NCI-H146 treated with DMSO at 0.1 percent for 48 hours (cell line): ENCODE measurements around the gene NALF2.
A peak's percentile ranks its signal among the peaks of the same experiment; 100 is the strongest.

Experiments used
- DNase-seq: peaks from one replicate; lab custom pipeline; 2025; ENCODE audit not compliant: unreplicated experiment; lab: John Stamatoyannopoulos, UW

The NALF2 gene

DNA sequence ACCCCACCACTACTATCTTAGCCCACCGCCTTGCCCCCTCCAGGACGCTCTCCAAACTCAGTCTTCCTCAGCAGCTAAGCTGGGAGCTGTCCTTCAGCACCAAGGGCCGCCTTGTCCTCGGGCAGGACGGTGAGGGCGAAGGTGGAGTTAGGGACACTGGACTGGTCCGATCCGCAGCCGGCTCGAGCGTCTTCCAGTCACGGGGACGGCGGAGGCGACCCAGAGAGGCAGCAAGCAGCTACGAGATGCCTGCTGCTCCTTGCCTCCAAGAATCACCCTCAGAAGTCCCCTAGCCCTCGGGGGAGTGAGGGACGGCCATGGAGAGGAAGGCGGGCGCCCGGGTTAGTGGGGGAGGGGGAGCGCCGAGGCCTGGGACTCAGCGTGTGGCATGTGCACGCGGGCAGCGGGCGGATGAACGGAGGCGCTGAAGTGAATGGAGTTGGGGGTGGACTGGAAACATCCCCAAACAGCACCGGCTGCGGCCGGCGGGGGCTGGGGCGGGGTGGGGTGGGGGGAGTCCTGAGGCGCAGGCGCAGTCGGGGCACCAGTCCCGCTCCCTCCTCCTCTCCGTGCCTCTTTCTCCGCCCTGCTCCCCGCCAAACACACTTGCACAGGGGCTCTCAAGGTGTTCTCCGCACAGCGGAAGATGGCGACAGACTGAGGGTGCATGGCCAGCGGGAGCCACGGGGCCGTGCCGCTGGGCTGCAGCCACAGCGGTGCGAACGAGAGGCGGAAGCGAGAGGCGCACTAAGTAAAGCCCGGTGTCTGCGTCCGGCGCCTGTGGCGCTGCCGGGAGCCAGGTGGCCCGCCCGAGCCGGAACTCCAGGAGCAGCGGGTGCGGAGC, at the start of gene NALF2:
NALF2 (plus strand) TSS at position 545 of the 844 bp plus-strand sequence. CDS start 957 bp downstream, outside the sequence.
- DNase-seq: peak; percentile 62

DNA sequence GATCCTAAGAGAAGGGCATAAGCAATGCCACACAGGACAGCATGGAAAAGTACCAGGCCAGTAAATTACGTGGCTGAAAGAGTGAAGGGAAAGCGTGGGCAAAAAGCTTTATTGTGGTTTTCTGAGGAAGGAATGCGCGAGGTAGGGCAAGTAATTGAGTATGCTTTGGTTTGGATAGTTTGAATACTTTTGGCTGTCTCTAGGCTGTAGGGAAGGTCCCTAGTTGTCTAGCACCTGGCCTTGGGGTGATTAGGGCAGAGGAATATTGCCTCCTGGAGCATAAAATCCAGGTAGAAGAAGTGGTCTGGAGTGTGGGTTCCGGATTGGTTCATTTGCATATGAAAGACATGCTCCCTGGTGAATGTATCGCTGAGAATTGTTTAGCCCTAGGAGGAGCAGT, 46.4 kb upstream of the NALF2 start:
- no peak for DNase-seq

DNA sequence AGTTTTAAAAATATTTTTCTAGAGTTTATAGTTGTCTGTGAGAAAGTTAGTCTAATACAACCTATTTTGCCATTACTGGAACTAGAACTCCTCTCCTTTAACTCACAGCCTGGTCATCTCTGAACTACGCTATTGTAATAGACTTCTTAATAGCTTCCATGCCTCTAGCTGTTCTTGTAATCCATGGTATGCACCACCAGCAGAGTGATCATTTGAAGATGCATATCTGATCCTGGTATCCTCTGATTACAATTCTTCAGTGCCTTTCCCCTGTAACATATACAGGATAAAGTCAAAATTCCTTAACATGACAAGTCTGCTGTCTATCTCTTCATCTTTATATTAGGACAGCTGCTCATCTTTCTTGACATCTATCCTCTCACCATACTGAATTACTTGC, 37.6 kb upstream of the NALF2 start:
- no peak for DNase-seq

DNA sequence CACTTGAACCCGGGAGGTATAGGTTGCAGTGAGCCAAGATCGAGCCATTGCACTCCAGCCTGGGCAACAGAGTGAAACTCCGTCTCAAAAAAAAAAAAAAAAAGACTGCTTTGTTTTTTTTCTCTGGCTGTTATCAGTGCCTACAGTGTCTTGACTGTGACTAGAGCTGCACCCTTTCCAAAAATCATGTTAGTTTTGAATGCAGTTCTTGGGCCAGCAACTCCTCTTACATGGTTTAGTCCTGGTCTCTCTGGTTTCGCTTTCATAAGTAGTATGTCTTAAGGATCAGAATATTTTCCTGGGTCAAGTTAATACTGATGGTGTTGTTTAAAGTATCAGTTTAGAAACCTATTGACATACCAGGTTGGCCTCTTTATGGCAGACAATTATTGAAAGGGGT, 34.2 kb upstream of the NALF2 start:
- no peak for DNase-seq

DNA sequence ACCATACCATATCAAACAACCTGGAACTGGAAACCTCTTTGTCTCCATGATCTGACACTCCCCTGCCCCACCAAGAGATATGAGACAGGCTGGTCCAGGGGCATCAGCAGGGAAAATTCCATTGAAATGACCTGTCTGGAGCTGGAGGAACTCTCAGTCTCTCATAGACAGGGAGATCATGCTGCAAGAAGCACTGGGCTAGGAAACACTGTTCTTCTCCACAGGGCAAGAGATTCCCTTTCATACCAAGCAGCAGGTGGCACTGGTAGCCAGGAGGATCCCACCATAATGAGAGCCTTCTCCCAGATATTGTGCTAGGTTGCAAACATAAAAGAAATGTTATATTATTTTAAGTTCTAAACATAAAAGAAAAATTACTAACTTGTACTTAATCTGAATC, 14.5 kb upstream of the NALF2 start:
- no peak for DNase-seq

DNA sequence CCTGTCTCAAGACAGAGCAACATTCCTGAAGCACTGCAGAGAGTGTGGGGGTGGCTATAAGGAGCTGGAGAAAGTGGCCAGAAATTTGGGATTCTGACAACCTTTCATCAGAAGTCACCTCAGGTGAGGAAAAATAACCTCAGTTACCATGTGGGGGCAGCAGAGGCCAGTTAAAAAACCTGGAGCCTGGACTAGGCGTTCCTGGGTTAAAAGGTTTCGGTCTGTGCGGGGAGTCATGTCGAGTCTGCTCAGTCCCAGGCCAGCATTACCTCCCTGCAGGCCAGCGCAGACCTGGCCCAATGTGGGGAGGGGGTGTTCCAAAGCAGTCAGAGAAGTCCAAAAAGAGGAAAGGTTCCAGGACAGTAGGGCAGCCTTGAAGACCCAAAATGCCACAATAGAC, 10.9 kb upstream of the NALF2 start:
- no peak for DNase-seq

DNA sequence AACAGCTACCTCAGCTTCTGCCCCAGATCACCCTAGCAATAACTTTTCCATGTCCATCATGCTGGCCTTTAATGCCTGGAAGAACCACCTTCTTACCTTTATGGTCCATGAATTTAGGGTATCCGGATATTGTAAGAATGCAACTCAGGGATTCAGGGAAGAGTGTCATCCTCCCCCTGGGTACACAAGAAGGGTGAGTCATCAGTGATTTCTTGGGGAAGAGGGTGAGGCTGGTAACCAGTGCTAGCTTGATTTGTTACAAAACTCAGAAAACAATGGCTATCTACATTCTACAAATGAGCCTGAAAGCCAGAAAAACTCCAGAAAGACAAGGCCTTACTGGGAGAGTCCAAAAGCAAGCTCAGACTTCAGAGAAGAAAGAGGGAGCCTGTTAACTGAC, 10.4 kb upstream of the NALF2 start:
- DNase-seq: no peak

DNA sequence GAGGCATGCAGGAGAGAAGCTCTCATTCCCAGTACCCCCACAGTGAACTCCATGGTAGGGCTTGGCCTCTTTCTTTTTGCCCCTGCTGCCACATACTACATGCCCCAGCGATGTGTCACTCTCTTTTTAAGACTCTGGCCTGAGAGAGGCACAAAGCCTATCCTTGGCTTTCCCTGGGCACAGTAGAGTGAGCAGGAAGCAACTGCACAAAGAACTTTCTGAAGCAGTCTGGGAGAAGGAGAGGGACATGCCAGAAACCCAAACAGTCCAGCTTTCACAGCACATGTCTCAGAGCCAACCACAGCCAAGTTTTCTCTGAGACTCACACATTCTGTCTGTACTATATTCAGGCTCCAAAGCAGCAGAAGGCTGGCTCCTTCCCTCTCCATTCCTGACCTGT, 7.9 kb upstream of the NALF2 start:
- DNase-seq: no peak

DNA sequence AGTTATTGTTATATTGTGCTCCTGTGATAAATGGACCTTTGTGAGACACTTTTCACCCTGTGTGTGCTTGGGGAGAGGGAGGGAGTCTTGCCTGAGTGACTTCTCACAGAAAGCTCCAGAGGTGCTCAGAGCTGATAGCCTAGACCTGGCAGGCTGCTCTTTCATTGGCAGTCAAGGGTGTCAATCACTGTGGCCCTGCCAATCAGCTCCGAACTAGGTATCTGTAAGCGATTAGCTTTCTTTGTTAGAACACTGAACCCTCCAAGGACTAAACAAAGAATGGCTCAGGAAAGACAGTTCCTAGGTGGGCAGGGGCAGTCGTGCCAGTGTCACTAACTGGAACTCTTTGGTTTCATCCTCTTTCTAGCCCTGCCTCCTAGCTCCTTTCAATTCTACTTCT, 2.7 kb upstream of the NALF2 start:
- DNase-seq: peak; percentile 11

DNA sequence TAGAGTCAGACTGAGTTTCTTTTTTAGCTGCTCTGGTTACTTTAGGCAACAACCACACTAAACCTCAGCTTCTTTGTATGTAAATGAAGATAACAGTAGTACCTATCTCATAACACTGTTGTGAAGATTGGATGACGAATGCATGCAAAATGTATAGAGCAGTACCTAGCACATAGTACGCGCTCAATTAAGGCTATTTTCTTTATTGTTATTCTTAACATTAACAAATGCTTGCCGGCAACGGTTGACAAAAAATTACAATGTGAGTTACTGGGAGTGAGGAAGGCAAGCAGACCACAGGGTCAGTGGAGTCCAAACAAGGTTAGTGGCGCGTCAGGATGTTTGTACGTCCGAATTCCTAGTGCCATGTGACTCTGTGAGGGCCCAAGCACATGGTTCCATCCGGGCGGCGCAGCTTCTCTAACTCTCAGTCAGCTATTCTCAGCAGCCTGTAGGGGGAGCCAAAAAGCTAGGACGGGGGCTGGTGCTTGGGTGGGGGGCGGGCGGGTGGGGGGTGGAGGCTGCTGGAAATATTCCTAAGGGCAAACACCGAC, 821 bp upstream of the NALF2 start:
- DNase-seq: peak; percentile 53

DNA sequence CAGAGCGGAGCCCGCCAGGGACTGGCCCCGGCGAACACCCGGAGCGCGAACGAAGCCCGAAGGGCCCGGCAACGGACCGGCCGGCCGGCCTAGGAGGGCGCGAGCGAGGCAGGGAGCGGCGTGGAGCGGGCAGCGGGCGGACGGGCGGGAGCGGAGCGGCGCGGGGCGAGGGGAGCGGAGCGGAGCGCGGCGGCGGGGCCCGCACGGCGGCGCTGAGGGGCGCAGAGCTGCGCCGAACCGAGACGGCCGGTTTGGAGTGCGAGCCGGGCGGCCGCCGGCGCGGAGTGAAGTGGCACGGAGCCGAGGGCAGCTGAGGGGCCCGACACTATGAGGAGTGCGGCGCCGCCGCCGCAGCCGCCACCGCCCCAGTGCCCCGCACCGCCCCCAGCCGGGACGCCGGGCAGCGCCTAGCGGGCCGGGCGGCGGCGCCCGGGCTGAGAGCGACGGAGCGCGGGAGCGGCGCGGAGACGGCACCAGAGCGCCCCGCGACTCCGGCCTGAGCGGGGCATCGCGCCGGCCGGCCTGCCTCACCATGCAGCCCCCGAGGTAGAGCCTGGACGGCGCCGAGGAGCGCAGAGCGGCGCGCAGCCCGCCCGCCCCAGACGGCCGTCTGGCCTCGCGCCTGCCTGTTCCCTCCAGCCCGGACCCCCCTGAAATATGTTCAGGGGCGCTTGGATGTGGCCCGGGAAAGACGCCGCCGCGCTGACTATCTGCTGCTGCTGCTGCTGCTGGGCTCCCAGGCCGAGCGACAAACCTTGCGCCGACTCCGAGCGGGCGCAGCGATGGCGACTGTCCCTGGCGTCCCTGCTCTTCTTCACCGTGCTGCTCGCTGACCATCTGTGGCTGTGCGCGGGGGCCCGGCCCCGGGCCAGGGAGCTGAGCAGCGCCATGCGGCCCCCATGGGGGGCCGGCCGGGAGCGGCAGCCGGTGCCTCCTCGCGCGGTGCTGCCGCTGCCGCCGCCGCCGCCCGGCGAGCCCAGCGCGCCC, 793 bp downstream of the NALF2 start:
- no peak for DNase-seq

DNA sequence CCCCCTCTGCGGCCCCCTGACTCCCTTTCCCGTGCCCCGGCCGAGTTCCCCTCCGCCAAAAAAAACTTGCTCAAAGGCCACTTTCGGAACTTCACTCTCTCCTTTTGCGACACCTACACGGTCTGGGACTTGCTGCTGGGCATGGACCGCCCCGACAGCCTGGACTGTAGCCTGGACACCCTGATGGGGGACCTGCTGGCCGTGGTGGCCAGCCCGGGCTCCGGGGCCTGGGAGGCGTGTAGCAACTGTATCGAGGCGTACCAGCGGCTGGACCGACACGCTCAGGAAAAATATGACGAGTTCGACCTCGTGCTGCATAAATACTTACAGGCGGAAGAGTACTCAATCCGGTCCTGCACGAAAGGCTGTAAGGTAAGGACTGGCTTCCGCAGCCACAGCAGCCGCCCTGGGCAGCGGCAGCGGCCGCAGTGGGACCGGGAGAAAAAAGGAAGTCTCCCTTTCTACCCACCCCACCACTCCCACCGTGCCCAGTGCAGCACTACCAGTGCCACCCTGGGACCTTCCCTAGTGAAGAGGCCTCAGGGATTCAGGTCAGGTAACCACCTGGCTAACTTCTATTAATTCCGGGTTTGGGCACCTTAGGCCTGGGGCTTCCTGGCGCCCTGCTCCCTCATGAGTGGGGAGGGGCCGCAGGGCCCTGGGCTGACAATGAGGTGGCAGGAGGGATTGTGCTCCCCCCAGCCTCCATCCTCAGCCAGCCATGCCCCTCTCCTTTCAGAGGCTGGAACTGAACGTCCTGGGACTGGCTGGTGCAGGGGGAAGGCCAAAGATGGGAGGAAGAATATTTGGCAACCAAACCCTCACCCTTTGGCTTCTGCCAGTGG, 1.9 kb downstream of the NALF2 start:
- no peak for DNase-seq

DNA sequence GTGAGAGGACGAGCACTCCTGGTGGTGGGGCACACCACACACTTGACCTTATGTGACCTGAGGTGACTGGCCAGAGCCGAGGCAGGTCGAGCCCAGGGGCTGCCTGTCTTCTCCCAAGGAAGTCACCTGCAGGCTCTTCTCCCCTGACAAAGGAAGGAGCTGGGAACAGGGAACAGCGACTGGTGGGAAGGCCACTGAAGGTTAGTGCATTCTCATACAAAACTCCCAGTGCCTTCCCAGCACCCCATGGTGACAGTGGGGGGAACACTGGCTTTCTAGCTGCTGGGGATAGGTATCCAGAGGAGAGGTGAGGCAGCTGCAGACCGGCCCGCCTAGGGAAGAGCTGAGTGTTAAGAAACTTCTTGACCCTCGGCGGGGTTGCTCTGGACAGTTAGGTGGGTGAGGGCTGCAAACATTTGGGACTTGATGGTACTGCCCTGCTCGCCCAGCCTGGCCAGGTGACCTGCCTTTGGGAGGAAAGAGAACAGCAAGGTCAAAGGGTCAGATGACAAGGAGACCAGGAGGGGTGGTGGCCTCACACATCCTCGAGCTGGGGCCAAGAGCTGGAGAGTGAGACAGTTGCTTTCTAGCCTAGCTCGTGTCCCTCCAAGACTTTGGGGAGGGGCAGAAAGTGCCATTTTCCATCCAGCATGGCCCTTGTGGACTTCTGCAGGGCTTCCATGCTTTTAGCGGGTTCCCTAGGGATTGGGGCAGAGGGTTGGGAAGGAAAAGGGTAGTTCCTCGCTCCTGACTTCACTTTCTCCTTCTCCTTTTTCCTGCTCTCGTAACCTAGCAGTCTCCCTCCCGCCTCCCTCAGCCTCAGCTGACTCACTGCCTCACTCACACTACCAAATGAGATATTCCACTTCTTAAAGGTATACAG, 2.7 kb downstream of the NALF2 start:
- no peak for DNase-seq

DNA sequence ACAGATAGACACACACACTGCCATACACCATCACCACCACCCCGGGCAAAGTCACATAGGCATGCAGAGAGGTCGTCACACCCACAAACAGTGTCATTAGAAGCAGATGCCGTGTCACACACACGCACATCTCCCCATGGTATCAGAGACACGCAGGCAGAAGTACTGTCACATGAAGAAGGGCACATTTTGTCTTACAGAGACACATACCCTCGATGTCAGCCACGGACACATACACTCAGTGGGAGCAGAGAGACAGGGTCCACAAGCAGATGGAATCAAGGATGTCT, 3.3 kb downstream of the NALF2 start:
- DNase-seq: no peak

DNA sequence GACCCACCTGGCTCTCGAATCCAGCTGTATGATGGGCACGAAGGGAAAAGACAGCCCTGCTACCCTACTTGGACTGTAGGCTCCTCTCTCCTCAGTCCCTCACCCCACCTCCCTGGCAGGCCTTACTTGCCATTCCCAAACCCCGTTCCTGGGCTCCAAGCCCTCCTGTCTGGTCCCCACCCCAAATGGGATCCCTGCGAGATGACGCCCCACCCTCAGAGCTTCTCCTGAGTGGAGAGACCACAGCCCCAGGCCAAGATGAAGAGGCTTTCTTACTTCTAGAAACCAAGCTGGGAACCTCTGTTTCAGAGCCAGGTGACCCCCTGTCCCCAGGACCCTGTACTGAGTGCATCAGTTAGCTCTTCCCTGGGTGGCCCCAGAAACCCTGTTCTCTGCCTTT, 4.5 kb downstream of the NALF2 start:
- no peak for DNase-seq

DNA sequence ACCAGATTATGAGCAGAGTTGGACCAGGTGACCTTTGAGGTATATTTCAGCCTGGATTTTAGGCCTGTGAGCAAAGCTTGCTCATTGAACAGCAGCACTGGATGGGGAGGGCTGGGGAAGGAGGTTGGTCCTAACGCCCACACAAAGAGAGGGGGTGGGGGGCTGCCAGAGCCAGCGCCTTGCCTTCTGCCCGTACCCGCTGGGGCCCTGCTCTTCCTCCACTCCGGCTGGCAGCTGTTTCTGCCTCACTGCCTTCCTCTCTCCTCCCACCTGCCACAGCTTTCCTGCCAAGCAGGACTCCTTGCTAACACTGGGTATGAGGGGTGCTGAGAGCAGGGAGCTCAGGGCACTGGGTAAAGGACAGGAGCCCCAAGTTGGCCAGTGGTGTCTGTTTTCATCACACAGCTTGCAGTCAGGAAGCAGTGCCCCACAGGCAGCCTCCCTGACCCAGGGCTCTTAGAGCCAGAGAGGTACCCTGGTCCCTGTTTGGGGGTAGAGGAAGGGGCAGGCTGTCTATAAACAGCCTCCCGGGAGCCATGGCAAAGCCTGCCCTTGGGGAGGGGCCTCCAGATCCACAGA, 6.1 kb downstream of the NALF2 start:
- no peak for DNase-seq

DNA sequence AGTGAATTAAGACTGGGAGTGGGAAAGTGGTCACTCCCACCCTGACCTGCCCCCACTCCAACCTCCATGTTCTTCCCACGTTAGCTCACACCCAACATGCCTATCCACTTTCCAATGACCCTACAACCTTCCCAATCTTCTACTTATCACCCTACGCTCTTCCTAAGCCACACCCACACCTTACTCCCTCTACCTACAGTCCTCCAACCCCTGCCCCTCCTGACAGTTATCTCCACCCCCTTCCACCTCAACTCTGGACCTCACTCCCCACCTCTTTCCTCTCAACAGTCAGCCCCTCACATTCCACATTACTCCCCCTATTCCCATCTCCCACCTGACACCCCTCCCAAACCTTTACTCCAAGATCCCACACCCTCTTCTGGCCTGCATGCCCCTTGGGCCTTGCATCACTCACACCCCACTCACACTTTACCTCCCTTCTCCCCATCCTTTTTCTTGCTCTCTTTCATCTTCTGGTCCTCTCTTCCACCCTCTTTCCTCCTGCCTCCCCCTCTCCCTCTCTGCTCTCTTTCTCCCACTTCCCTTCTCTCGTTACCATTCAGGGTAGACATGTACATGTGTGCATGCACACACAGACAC, 6.9 kb downstream of the NALF2 start:
- DNase-seq: no peak

DNA sequence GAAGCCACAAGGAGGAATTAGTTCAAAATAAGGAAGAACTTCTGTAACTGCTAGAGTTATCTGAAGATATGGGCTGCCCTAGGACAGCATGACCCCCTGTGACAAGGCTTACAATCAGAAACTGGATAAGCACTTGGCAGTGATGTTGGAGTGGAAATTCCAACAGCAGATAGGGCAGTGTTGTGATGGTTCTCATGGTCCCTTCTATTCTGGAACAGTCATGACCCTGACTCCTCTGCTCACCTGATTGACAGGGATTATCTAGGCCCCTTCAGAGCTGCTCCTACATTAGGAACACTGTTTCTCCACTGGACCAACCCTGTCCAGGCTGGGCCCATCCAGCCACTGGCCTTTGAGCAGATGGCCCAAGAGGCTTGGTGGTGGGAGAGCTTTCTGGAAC, 17.9 kb downstream of the NALF2 start:
- DNase-seq: no peak

DNA sequence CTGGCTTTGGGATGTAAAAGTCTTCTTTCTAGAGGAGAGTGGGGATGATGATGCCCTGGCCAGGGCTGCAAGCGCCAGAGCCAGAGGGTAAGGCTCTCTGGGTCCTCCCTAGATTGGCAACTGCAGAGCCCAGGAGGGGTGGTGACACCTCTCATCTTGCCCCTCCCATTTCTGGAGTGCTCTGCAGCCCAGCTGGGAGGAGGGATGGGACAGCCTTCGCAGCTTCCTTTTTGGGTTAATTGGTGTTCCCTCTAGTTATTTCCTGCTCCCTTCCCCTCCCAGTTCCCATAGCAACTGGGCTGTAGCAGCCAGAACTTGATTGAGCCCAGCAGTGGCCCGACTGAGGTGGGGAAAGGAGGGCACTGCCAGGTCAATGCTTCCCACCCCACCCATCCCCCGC, 19.2 kb downstream of the NALF2 start:
- no peak for DNase-seq
